ENCODE results near the gene IFFO2. TPM values are rescaled to one million over a fixed set of nuclear protein-coding genes. Genes with fewer than 3 reads are reported as not detected.

Gene IFFO2
- total and polyA plus RNA-seq, 9 donors: 4.2 to 7.6 (median 6.7) TPM

DNA sequence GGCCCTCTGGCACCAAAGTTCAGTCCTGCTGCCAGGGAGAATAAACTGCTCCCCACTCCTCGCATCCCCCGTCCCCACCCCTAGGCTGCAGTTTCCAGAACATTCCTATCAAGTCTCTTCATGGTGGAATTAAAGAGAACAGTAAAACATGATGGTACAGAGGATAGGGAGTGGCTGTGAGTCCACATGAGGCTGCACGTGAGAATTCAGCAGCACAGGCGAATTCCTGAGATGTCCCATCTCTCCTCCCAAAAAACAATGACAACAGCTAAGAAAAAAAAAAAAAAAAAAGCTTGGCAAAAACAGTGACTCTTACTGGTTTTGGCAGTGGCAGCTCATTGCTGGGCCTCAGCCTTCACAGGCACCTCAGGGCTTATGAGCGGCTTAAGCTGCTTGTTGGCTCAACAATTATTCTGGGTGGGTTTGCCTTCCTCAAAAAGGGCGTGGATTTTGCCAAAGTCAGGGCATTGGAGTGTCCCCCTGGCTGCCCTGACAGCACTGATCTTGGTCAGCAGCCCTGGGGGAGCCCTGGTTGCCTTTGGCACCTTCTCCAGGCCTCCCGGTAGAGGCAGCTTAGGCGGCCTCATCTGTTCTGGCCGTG lies 5.7 kb upstream of the IFFO2 start:
- peaks cover 11% of the 10 kb centered on the region for H3K4me1 ChIP-seq (ENCODE audit: control insufficient read depth, insufficient read depth, low read length)
- DNase-seq: peak; percentile 73
- H3K27ac ChIP-seq (ENCODE audit: low read length): no peak overlapping the region
- WGBS (ENCODE audit: insufficient coverage): 56% methylated on average over 4 of the region's 9 CpGs
- H3K36me3 ChIP-seq (ENCODE audit: control insufficient read depth, insufficient read depth, low read length): no peaks in the 10 kb centered on the region
- H3K27me3 ChIP-seq (ENCODE audit: control insufficient read depth, insufficient read depth, low read length): peaks cover 16% of the 10 kb centered on the region
- H3K9me3 ChIP-seq (replicated peaks; ENCODE audit: control insufficient read depth, low read depth, low read length): no peaks in the 10 kb centered on the region
- H3K4me3 ChIP-seq (ENCODE audit: low read length): no peak overlapping the region

DNA sequence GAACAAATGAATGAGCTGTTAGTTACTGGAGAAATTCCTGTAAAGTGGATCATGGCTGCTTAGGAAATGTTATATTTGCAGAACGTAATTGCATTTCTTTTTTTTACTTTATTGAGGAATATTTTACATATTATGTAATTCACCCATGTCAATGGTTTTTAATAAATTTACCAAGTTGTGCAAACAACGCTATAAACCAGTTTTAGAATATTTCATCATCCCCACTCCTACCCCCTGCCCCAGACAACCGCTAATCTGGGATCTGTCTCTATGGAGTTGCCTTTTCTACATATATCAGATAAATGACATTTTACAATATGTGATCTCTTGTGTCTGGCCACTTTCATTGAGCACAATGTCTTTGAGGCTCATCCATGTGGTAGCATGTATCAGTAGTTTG lies 4.3 kb upstream of the IFFO2 start:
- no peak for DNase-seq
- peaks cover 15% of the 10 kb centered on the region for H3K4me1 ChIP-seq (ENCODE audit: control insufficient read depth, insufficient read depth, low read length)
- H3K4me3 ChIP-seq (ENCODE audit: low read length): no peak overlapping the region
- H3K9me3 ChIP-seq (replicated peaks; ENCODE audit: control insufficient read depth, low read depth, low read length): no peaks in the 10 kb centered on the region
- H3K27me3 ChIP-seq (ENCODE audit: control insufficient read depth, insufficient read depth, low read length): peaks cover 16% of the 10 kb centered on the region
- H3K36me3 ChIP-seq (ENCODE audit: control insufficient read depth, insufficient read depth, low read length): no peaks in the 10 kb centered on the region
- no peak overlapping the region for H3K27ac ChIP-seq (ENCODE audit: low read length)
- WGBS (ENCODE audit: insufficient coverage): no CpG with 5 or more reads among the region's 3 CpGs

DNA sequence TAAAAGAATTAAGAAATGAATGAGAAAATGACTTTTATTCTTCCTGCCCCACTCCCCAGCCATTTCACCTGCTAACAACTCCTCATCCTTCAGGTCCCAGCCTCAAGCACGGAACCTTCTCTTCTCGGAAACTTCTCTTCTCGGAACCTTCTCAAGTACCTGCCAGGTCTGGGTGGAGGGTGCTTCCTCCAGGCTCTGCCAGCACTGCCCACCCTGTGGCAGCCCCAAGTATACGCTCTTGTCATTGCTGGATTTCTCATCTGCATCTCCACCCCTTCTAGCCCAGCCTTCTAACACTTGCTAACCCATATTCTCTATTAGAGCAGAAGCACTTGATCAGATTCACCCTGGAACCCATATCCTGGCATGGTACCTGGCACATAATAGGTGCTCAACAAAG lies 3.9 kb upstream of the IFFO2 start:
- H3K36me3 ChIP-seq (ENCODE audit: control insufficient read depth, insufficient read depth, low read length): no peaks in the 10 kb centered on the region
- DNase-seq: no peak
- H3K27me3 ChIP-seq (ENCODE audit: control insufficient read depth, insufficient read depth, low read length): peaks cover 14% of the 10 kb centered on the region
- peaks cover 17% of the 10 kb centered on the region for H3K4me1 ChIP-seq (ENCODE audit: control insufficient read depth, insufficient read depth, low read length)
- no peak overlapping the region for H3K4me3 ChIP-seq (ENCODE audit: low read length)
- no peak overlapping the region for H3K27ac ChIP-seq (ENCODE audit: low read length)
- WGBS (ENCODE audit: insufficient coverage): 50% methylated on average over 1 of the region's 4 CpGs
- no peaks in the 10 kb centered on the region for H3K9me3 ChIP-seq (replicated peaks; ENCODE audit: control insufficient read depth, low read depth, low read length)

DNA sequence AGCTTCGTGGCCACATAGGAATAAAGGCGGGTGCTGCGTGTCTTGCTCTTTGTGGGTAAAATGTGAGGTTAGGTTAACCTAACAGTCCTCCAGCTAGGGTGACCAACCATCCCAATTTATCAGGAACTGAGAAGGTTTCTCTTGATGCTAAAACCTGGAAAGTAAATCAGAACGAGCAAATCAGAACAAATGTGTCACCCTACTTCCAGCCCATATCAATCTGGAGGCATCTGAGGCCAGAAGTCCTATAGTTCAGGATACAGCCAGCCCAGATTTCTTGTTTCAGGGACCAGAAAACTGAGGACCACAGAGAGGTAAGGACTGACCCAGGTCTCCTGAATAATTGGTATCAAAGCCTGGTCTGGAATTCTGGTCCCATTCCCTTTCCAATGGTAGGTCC lies 3.1 kb upstream of the IFFO2 start:
- H3K4me3 ChIP-seq (ENCODE audit: low read length): no peak overlapping the region
- no peaks in the 10 kb centered on the region for H3K36me3 ChIP-seq (ENCODE audit: control insufficient read depth, insufficient read depth, low read length)
- peaks cover 14% of the 10 kb centered on the region for H3K27me3 ChIP-seq (ENCODE audit: control insufficient read depth, insufficient read depth, low read length)
- 50% methylated on average over 2 of the region's 4 CpGs for WGBS (ENCODE audit: insufficient coverage)
- no peak for DNase-seq
- H3K27ac ChIP-seq (ENCODE audit: low read length): no peak overlapping the region
- peaks cover 25% of the 10 kb centered on the region for H3K4me1 ChIP-seq (ENCODE audit: control insufficient read depth, insufficient read depth, low read length)
- no peaks in the 10 kb centered on the region for H3K9me3 ChIP-seq (replicated peaks; ENCODE audit: control insufficient read depth, low read depth, low read length)

DNA sequence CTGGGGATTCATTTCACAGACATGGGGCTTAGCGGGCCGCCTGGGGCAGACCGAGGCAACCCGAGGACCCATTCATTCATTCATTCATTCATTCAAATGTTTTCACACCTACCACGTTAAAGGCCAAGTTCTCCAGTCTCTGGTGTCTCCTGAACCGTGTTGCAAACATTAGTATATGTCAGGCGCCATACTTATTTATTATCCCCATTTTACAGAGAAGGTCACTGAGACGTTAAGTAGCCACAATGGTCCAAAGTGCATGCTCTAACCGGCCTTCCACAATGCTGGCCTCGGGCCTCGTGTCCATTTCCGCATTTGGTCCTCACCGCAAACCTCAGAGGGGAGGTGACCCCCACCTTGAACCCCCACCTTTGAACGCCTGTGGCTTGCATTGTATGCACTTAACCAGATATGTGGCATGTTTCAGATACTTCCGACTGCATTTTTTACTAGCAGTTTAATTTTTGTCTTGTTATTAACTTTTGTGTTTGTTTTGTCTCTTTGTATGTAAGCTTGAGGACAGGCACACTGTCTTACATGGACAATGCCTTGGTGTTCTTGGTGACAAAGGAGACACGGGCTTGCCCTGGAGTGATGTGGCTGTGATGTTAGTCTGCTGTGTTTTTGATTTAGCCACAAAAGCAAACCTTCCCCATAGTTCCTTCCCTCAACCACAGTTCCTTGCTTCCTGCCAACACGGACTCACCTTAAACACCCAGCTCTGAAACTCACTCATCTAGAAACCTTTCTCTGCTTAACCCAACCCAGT lies 1.2 kb upstream of the IFFO2 start:
- Histone ChIP-seq H3K27ac (ENCODE audit: low read length) (no peak overlapping the region), H3K4me1 (ENCODE audit: control insufficient read depth, insufficient read depth, low read length) (peaks cover 31% of the 10 kb centered on the region), H3K36me3 (ENCODE audit: control insufficient read depth, insufficient read depth, low read length) (no peaks in the 10 kb centered on the region), H3K27me3 (ENCODE audit: control insufficient read depth, insufficient read depth, low read length) (peaks cover 14% of the 10 kb centered on the region), H3K4me3 (ENCODE audit: low read length) (no peak overlapping the region), H3K9me3 (replicated peaks; ENCODE audit: control insufficient read depth, low read depth, low read length) (no peaks in the 10 kb centered on the region)
- WGBS (ENCODE audit: insufficient coverage): 60% methylated on average over 15 of the region's 17 CpGs
- DNase-seq: peak; percentile 19

DNA sequence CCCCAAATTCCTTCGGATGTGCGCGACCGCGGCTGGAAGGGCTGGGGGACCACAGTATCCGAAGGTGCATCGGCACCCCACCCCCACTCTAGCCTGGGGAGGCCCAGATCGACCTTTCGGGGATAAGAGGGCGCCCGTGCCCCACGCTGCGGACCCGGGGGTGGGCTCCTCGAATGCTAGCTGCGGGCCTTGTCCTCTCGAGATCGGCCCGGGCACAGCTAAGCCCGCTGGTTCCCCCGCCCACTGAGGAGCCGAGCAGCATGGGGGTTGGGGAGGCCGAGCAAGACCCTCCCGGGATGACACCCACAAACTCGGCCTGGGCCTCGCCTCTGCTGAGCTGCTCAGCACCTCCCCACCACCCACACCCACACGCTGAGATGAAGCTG lies 653 bp upstream of the IFFO2 start:
- no peak for DNase-seq
- Histone ChIP-seq H3K27ac (ENCODE audit: low read length) (peak overlapping the region; percentile 62), H3K9me3 (replicated peaks; ENCODE audit: control insufficient read depth, low read depth, low read length) (no peaks in the 10 kb centered on the region), H3K4me1 (ENCODE audit: control insufficient read depth, insufficient read depth, low read length) (peaks cover 27% of the 10 kb centered on the region), H3K27me3 (ENCODE audit: control insufficient read depth, insufficient read depth, low read length) (peaks cover 14% of the 10 kb centered on the region), H3K4me3 (ENCODE audit: low read length) (peak overlapping the region; percentile 74), H3K36me3 (ENCODE audit: control insufficient read depth, insufficient read depth, low read length) (peaks cover 1% of the 10 kb centered on the region)
- 3% methylated on average over 21 of the region's 27 CpGs for WGBS (ENCODE audit: insufficient coverage)

DNA sequence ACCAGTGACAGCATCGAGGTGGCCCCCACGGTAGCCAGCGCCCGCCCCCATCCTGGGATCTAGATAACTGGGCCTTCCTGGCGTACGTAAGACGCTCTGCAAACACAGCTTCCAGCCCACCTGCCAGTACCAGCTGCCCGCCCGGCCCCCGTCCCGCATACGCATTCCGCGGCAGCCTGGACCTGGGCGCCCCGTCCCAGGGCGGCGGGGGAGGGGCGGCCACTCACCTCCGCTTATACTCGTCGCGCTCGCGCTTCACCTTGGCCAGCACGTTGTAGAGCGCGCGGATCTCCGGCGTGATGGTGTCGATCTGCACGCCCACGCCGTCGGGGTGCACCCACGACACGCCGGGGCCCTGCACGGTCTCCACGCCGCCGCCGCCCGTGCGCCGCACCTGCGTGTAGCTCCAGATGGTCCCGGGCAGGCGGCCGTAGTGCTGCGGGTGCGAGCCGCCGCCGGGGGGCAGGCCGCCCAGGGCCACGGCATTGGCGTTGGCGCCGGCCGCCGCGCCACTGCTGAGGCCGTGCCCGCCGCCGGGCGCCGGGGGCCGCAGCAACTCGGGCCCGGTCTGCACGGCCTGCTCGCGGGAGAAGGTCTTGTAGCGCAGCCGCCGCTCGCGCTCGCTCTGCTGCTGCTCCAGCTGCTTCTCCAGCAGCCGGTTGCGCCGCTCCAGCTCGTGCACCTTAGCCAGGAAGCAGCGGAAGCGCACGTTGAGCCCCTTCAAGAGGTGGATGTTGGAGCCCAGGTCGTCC lies 859 bp downstream of the IFFO2 start:
- Histone ChIP-seq H3K4me1 (ENCODE audit: control insufficient read depth, insufficient read depth, low read length) (peaks cover 40% of the 10 kb centered on the region), H3K4me3 (ENCODE audit: low read length) (peak overlapping the region; percentile 57), H3K9me3 (replicated peaks; ENCODE audit: control insufficient read depth, low read depth, low read length) (no peaks in the 10 kb centered on the region), H3K27me3 (ENCODE audit: control insufficient read depth, insufficient read depth, low read length) (peaks cover 14% of the 10 kb centered on the region), H3K27ac (ENCODE audit: low read length) (no peak overlapping the region), H3K36me3 (ENCODE audit: control insufficient read depth, insufficient read depth, low read length) (peaks cover 5% of the 10 kb centered on the region)
- WGBS (ENCODE audit: insufficient coverage): 1% methylated on average over 90 of the region's 90 CpGs
- peak; percentile 57 for DNase-seq

DNA sequence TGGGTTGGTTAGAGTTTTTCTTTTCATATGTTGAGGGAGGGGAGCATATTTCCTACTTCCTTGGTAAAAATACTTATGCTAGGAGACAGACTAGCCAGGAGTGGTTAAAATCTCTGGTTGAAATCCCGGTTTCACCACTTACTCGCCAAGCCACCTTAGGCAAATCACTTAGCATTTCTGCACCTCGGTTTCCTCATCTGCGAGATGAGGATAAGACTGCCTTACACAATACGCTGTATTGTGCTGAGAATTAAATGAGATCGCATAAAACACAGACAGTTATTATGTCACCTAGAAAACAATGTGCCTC lies 1.4 kb downstream of the IFFO2 start:
- peak overlapping the region; percentile 57 for H3K4me3 ChIP-seq (ENCODE audit: low read length)
- peaks cover 45% of the 10 kb centered on the region for H3K4me1 ChIP-seq (ENCODE audit: control insufficient read depth, insufficient read depth, low read length)
- WGBS (ENCODE audit: insufficient coverage): no CpG with 5 or more reads among the region's 6 CpGs
- peaks cover 5% of the 10 kb centered on the region for H3K36me3 ChIP-seq (ENCODE audit: control insufficient read depth, insufficient read depth, low read length)
- no peak for DNase-seq
- H3K27me3 ChIP-seq (ENCODE audit: control insufficient read depth, insufficient read depth, low read length): peaks cover 12% of the 10 kb centered on the region
- H3K27ac ChIP-seq (ENCODE audit: low read length): no peak overlapping the region
- no peaks in the 10 kb centered on the region for H3K9me3 ChIP-seq (replicated peaks; ENCODE audit: control insufficient read depth, low read depth, low read length)

DNA sequence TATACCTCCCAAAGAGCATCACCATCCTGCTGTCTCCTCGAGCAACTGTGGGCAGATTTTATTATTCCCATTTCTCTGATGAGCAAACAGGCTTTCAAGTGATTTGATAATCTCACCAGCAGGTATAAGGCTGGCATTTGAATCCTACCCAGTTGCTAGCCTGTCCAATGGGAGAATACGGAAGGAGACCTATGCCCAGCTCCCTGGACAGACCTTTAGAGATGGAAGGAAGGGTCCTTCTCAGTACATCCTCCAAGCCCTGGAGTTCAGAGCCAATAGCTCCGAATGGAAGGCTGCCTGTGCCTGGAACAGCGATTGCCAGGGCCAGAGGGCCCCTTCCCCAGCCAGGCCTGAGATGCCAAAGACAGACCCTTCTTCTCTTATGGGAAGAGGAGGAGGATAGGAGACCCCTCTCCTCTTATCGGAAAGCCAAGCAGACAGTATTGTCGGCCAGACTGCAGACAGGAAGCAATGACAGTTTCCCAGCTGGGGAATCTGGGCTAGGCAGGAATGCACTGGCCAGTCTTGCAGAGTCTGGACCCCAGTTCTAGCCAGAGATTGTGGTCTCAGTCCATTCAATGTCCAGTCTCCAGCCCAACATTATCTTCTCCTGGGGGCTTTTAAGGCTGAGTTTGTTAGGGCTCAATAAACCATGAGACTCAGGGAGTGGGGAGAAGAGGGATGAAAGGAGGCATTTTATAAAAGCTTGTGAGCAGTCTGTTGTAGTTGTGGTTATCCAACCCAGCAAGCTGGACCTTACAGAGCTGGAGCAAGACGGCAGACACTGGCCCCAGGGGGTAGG lies 2.0 kb downstream of the IFFO2 start:
- H3K27me3 ChIP-seq (ENCODE audit: control insufficient read depth, insufficient read depth, low read length): peaks cover 9% of the 10 kb centered on the region
- WGBS (ENCODE audit: insufficient coverage): 36% methylated on average over 3 of the region's 7 CpGs
- no peaks in the 10 kb centered on the region for H3K9me3 ChIP-seq (replicated peaks; ENCODE audit: control insufficient read depth, low read depth, low read length)
- H3K36me3 ChIP-seq (ENCODE audit: control insufficient read depth, insufficient read depth, low read length): peaks cover 5% of the 10 kb centered on the region
- H3K4me1 ChIP-seq (ENCODE audit: control insufficient read depth, insufficient read depth, low read length): peaks cover 52% of the 10 kb centered on the region
- peak; percentile 40 for DNase-seq
- H3K27ac ChIP-seq (ENCODE audit: low read length): no peak overlapping the region
- H3K4me3 ChIP-seq (ENCODE audit: low read length): peak overlapping the region; percentile 57
